HepG2 (cell line): Measurements from ENCODE around the gene GNPDA1. TPM values are rescaled to one million over a fixed set of nuclear protein-coding genes. Genes with fewer than 3 reads are reported as not detected.

ENCODE experiments used
- BORCS8-MEF2B ChIP-seq: sonication (generic); formaldehyde crosslinking; IDR thresholded peaks from 2 replicates; pipeline ENCODE4 v1.8.0; 2022; ENCODE audit warnings: mild to moderate bottlenecking, missing genetic modification reagents
- CENPX ChIP-seq: sonication (generic); formaldehyde crosslinking; IDR thresholded peaks from 2 replicates; pipeline ENCODE4 v1.9.0; 2021; ENCODE audit warnings: mild to moderate bottlenecking, missing genetic modification reagents, moderate library complexity
- RAD21 ChIP-seq: fragments of 450-650 bp; formaldehyde crosslinking; IDR thresholded peaks from 2 replicates; pipeline ENCODE4 v1.5.0; 2020; ENCODE audit warnings: mild to moderate bottlenecking
- REL ChIP-seq: sonication (generic); formaldehyde crosslinking; conservative IDR thresholded peaks from 2 replicates; pipeline ENCODE4 v1.8.0; 2022; ENCODE audit warnings: mild to moderate bottlenecking, missing genetic modification reagents, moderate library complexity
- SCMH1 ChIP-seq: sonication (generic); formaldehyde crosslinking; IDR thresholded peaks from 2 replicates; pipeline ENCODE4 v1.9.0; 2021; ENCODE audit warnings: missing genetic modification reagents, mild to moderate bottlenecking, borderline replicate concordance
- SNAI1 ChIP-seq: sonication (generic); formaldehyde crosslinking; IDR thresholded peaks from 2 replicates; pipeline ENCODE4 v1.5.0; 2020; ENCODE audit warnings: mild to moderate bottlenecking, missing genetic modification reagents, borderline replicate concordance
- ZHX2 ChIP-seq, 2 experiments: sonication (generic) in 1 of 2; formaldehyde crosslinking in 1 of 2; IDR thresholded peaks; 2 replicates each; pipeline versions ENCODE4 v1.6.1 to v1.9.0; 2014 to 2022; ENCODE audit warnings: antibody characterized with exemption in 1 of 2, borderline replicate concordance in 1 of 2, inconsistent platforms in 1 of 2, low read depth in 1 of 2, missing genetic modification reagents in 1 of 2
- ZNF264 ChIP-seq: sonication (generic); formaldehyde crosslinking; IDR thresholded peaks from 2 replicates; pipeline ENCODE4 v1.4.0; 2020; ENCODE audit warnings: missing genetic modification reagents
- ZNF446 ChIP-seq: sonication (generic); formaldehyde crosslinking; IDR thresholded peaks from 2 replicates; pipeline ENCODE4 v1.5.0; 2020; ENCODE audit warnings: mild to moderate bottlenecking, missing genetic modification reagents
- ZNF589 ChIP-seq: sonication (generic); formaldehyde crosslinking; conservative IDR thresholded peaks from 2 replicates; pipeline ENCODE4 v1.8.0; 2022; ENCODE audit warnings: mild to moderate bottlenecking, moderate library complexity, missing genetic modification reagents
- ZNF619 ChIP-seq: sonication (generic); formaldehyde crosslinking; IDR thresholded peaks from 2 replicates; pipeline ENCODE4 v1.4.0; 2020; ENCODE audit warnings: mild to moderate bottlenecking, missing genetic modification reagents
- ZSCAN25 ChIP-seq: sonication (generic); formaldehyde crosslinking; IDR thresholded peaks from 2 replicates; pipeline ENCODE4 v1.8.0; 2022; ENCODE audit warnings: mild to moderate bottlenecking, missing genetic modification reagents
- polyA plus RNA-seq, 8 experiments: library from polyadenylated mRNA; depleted of rRNA in 3 of 8; stranded (reverse) in 7 of 8; unstranded in 1 of 8; fragments of >200 nt; fragmentation: Illumina TruSeq in 4 of 8; extraction: Trizol in 4 of 8; gene quantifications; 2 replicates each; pipeline versions ENCODE4 v1.2.1 to v1.2.3, GENCODE V29; 2011 to 2016; ENCODE audit warnings: low read depth in 4 of 8, missing spikeins in 1 of 8, mixed read lengths in 1 of 8; ENCODE audit not compliant: insufficient read depth in 1 of 8
- total RNA-seq, 5 experiments: library from RNA; depleted of rRNA; stranded (reverse); fragments of >200 nt; fragmentation: Illumina TruSeq; extraction: Trizol; gene quantifications; 2 replicates each; pipeline ENCODE4 v1.2.3, GENCODE V29; 2016; ENCODE audit warnings: low read depth in 1 of 5
- TF ChIP-seq, protein P1 (sequence below): sonication (generic); formaldehyde crosslinking; IDR thresholded peaks from 2 replicates; pipeline ENCODE4 v1.4.0; 2020; ENCODE audit warnings: mild to moderate bottlenecking, missing genetic modification reagents, borderline replicate concordance

GNPDA1 gene
- total and polyA plus RNA-seq, 2 of the 13 experiments (the other 11 are each of a cell fraction or from before 2014, with no cell fraction given) = 6.0 to 54.1 TPM

DNA sequence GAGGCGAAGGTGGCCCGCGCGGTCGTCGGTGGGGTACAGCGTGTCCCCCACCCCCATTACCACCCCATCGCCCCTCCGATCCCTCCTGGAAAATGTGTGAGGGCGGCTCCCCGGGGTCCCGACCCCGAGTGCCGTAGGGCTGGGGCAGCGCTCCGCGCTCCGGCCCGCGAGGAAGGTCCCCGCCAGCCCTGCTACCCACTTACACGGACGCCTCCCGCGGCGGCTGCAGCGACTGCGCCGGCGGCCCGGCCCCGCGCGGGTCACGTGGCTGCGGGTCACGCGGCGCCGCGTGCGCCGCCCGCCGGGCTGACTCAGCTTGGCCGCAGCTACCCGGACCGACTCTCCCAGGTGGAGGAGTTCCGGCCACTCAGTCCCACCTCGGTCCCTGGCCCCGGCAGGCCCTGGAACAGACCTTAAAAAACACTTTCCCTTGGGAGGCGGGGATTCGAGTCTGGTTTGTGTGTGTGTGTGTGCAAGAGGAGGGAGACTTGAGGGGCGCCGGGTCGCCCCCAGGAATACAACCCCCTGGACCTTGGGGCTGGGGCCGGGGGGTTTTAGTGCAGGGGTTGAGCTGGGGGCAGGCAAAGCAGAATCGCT is at the start of gene GNPDA1 (continued):
- TF ChIP-seq ZHX2 (IDR thresholded peaks at IDR 0.05; ENCODE audit: low read depth) (no peak), ZHX2 (CRISPR knock-in tag; IDR thresholded peaks at IDR 0.05; ENCODE audit: borderline replicate concordance) (0 out of 2 replicates have a peak, but pooled peaks have one; percentile 58), ZNF264 (no peak), CENPX (CRISPR knock-in tag) (no peak), ZNF619 (CRISPR knock-in tag) (0 out of 2 replicates have a peak, but pooled peaks have one; percentile 51), SCMH1 (CRISPR knock-in tag) (no peak), ZSCAN25 (CRISPR knock-in tag) (no peak), SNAI1 (CRISPR knock-in tag) (0 out of 2 replicates have a peak, but pooled peaks have one; percentile 7), REL (CRISPR knock-in tag) (no peak), BORCS8-MEF2B (CRISPR knock-in tag) (no peak), ZNF589 (CRISPR knock-in tag) (no peak), ZNF446 (0 out of 2 replicates have a peak, but pooled peaks have one; percentile 54), RAD21 (0 out of 2 replicates have a peak, but pooled peaks have one; percentile 50)
- TF ChIP-seq, protein P1, sequence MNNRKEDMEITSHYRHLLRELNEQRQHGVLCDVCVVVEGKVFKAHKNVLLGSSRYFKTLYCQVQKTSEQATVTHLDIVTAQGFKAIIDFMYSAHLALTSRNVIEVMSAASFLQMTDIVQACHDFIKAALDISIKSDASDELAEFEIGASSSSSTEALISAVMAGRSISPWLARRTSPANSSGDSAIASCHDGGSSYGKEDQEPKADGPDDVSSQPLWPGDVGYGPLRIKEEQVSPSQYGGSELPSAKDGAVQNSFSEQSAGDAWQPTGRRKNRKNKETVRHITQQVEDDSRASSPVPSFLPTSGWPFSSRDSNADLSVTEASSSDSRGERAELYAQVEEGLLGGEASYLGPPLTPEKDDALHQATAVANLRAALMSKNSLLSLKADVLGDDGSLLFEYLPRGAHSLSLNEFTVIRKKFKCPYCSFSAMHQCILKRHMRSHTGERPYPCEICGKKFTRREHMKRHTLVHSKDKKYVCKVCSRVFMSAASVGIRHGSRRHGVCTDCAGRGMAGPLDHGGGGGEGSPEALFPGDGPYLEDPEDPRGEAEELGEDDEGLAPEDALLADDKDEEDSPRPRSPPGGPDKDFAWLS (CRISPR knock-in tag) = no peak
